Activated T-cell treated with anti-CD3 and anti-CD28 coated beads for 1 hour (primary cell): Measurements from ENCODE around the gene MED7.
A peak's percentile ranks its signal among the peaks of the same experiment; 100 is the strongest.

Experiments
- DNase-seq: peaks from one replicate; pipeline ENCODE4 v3.0.0-alpha.2; 2020; ENCODE audit warnings: low read depth

Gene MED7

DNA sequence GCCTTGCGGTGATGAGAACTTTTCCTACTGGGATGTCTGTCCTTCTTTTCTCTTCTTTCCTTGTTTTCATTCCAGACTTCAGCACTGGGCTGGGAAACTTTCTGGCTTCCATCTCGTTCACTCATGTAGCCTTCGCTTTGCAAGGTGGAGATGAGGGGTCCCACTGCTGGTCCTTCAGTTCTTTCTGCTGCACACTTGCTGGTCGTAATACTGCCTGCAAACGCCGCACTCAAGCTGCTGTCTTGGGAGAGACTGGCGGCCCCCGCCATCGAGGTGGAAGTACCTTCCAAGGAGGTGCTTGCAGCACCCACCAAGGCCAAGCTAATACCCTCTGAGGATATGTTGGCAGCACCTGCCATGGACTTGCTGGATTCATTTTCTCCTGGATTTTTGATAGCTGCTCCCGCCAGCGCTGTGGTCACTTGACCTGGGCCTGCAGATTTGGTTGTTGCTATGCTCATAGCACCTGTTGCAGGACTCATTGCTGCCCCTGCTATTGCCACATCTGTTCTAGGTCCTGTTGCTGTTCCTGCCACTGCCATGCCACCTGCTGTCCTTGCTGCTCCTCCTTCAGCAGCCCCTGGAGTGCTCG is 20.4 kb upstream of the MED7 start:
- no peak for DNase-seq

DNA sequence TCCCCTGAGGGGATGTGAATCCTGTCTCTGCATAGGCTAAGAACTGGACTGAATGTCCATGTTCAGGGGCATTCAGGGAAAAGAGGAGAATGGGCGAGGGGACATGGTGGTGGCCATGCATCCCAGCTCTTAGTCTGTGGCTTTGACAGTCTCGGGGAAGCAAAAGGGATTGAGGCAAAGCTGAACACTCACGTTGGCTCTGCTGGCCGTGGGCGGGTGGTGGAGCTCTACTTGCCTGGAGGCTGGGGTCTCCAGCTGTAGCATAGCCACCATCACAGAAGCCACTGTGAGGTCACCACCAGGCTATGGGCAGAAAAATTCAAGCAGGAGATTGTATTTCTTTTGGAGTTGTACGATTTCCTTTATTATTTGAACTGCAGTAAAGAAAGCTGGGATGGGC is 19.3 kb upstream of the MED7 start:
- no peak for DNase-seq

DNA sequence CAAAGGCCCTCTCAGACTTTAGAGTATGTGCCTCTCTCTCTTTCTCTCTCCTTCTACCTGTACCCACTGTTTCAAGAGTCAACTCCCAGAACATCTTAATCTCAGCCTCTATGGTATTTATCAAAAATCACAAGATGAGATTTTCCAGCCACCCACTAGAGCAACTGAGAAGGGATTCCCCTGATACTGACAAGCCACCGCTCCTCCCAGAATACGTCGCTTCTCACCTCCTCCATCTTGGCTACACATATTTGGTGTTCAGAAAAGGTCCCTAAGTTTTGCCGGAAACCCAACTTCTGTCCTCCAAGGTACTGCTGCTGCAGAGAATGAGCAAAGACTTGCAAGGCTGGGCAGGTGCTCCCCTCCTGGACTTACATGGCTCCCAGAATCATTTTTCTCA is 17.3 kb upstream of the MED7 start:
- DNase-seq, result peak; percentile 14

DNA sequence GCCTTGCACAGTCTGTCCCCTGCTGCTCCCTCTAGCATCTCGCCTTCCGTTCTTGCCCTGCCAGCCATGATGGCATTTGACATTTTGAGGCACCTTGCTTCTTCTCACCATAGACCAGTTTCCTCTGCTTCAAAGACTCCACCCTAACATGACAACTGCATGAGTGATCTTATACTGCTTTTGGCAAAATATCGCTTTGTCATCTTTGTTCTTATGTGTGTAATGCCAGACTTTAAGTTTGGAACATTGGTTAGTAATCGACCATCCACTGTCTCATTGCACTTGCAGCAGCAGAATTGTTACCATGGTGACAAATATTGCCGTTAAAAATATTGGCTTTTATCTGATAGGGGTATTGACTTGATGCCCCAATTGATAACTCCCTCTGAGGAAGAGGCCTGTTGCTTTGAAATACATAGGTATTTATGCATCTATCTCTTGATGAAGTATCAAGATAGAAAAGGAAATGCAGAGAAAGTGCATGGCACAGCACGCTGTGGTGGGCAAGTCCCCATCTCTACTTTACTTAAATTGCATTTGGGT is 16.6 kb upstream of the MED7 start:
- DNase-seq, result no peak

DNA sequence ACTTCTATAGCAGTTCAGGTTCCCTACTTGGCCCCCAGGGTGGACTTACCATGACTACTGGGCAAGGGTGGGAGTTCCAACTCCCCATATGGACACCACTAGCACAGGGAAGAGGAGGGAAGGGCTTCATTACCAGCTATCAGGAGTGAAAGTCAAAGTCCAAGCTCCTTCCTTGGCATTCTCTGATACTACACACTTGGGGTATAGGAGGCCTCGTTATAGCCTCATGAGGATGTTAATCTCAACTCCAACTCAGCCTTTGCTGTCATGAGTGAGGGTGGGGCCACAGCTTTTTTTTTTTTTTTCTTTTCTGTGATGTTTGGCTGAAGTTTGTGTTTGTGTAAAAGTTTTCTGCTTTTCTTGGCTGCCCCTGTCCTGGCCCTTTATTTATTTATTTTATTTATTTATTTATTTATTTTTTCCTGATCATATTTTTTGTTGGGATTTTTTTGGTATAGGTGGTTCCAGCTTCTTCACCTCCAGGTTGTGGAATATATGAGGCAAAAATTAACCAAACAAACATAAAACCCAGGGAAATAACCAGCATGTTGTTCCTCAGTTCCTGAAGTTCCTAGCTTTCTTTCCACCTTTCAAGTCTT is 14.7 kb upstream of the MED7 start:
- no peak for DNase-seq

DNA sequence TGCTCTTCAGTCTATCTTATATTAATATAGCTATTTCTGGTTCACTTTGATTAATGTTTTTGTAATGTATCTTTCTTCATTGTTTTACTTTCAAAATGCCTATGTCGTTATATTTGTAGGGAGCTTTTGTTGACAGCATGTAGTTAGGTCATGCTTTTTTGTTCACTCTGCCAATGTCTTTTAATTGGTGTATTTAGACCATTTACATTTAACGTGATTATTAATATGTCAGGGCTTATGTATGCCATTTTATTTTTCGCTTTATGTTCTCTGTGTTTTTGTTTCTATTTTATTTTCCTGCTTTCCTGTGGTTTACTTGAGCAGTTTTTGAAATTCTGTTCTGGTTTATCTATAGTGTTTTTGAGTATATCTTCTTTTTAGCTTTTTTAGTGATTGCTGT is 12.6 kb upstream of the MED7 start:
- no peak for DNase-seq

DNA sequence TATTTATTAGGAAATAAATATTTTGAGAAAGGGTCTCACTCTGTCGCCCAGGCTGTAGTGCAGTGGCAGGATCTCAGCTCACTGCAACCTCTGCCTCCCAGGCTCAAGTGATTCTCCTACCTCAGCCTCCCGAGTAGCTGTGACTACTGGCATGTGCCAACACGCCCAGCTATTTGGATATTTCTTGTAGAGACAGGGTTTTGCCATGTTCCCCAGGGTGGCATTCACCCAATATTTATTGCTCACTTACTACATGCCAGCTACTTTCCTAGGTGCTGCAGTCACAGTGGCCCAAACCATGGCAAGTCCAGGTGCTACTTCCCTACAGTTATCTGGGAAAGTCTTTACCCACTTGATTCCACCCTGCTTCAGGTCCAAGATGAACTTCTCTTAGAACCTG is 8.3 kb upstream of the MED7 start:
- no peak for DNase-seq

DNA sequence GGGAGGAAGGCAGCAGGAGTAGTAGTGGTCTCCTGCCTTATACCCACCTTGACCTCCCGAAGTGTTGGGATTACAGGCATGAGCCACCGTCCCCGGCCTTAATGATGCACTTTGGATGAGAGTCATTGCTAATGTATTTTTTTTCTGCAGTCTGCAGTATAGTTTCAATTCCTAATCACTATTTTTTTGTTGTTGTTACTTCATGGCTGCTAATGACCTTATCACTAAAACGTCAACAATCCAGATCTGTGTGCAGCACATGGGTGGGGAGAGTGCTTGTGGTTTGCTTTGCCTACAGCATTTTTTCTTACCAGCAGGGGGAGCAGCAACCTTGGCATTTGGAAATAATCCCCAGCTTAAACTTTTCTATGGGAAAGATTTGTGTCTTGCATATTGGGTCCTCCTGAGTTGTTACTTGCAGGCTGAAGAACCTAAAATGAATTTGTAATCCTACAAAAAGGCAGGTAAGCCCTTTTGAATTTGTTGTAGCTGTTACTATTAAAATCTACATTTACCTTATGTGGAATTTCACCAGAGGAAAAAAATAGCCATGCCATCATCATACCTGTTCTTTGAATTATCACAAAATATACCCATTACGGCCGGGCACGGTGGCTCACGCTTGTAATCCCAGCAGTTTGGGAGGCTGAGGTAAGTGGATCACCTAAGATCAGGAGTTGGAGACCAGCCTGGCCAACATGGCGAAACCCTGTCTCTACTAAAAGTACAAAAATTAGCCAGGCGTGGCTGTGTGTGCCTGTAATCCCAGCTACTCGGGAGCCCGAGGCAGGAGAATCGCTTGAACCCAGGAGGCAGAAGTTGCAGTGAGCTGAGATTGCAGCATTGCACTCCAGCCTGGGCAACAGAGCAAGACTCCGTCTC is 6.3 kb upstream of the MED7 start:
- peak; percentile 75 for DNase-seq

DNA sequence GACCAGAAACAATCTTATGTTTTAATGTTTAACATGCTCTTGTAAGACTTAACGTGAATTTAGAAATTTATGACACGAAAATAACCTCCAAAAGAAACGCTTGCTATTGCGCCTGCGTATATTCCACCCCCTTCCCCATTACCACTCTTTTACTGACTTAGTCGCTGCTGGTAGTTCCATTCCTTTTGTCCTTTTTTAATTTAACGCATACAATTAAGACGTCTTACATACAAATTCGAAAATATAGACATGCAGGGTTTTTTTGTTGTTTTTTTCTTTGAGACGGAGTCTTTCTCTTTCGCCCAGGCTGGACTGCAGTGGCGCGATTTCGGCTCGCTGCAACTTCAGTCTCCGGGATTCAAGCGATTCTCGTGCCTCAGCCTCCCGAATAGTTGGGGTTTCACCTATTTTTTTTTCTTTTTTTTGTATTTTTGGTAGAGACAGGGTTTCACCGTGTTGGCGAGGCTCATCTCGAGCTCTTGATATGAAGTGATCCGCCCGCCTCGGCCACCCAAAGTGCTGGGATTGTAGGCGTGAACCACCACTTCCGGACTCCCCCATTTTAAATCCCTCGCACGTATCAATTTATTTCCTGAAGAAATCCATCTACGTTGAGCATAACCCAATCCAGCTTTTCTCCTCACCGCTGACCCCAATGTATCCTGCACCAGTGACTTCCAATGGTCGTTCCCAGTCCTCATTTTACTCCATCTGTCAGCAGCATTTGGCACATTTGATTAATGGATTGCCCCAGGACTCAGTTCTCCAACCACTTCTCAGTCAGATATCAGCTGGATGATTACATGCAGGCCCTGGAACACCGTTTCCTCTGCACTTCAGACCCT is 684 bp upstream of the MED7 start:
- DNase-seq, result peak; percentile 21

DNA sequence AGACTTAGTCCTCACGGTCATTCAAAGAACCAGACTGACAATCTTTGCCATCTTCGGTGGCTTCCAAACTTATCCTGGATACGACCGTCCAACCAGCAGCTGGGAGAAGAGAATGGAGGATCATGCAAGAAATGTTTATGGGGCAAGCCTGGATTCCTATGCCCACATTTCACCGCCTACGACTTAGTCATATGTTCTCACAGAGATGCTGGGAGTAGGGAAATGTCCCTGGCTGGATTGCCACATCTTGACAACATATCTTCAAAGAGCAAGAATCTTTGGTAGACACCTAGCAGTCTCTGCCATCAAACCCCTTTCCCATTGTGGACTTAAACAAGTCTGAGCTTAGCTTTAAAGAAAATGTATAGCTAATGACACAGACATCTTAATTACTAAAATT is 5.0 kb downstream of the MED7 start:
- DNase-seq, result no peak

DNA sequence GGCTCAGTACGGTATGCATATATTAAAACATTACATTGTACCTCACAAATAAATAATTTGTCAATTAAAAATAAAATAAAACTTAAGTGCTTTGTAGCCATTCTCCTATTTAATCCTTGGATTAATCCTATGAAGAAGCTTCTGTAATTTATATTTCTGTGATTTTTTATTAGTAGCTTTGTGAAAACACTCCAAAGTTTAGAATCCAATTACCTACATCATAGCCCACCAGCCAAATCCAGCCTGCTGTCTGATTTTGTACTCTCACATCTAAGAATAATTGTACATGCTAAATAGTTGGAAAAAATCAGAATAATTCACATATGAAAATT is 10.4 kb downstream of the MED7 start:
- DNase-seq, result no peak

DNA sequence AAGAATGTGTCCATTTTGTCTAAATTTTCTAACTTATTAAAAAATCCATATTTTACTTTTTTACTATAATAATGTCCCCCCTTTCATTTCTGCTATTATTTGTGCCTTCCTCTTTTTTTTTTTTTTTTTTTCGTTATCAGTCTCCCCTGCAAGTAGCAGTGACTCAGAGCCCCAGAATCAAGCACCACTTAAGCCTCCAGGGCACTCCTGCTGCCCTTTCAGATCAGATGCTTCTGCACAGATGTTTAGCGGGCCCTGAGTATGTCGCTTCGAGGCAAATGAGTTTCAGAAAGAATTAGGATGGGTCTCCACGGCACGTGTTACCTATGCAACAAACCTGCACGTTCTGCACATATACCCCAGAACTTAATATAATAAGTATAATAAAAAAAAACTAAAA is 11.7 kb downstream of the MED7 start:
- DNase-seq, result no peak

DNA sequence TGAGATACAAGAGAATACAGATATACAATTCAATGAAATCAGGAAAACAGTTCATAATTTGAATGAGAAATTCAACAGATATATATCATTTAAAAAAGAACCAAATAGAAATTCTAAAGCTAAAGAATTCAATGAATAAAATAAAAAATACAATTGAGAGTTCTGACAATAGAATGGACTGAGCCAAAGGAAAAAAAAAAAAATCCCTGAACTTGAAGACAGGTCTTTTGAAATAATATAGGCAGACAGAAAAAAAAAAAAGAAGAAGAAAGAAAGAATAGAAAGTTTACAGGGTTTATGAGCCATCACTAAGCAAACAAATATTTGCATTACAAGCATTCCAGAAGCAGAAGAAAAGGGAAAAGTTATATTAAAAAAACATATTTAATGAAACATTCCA is 21.0 kb downstream of the MED7 start:
- no peak for DNase-seq

DNA sequence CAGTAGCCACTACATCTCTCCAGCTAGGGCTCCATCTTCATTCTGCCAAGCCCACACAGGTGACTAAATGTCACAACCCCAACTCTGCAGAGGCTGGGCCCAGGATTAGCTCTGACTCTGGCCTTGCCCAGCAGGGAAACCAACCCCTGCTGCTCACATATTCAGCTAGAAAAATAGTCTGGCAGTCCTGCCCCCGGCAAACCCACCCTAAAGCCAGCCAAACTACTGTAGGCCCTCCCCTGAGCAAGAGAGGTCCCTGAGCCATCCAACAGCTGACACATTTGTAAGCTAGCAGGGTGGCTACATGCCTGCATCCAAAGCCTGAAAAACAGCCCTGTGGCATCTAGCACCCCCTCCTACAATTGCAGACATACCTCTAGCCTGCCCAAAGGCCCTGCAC is 22.6 kb downstream of the MED7 start:
- DNase-seq, result no peak

DNA sequence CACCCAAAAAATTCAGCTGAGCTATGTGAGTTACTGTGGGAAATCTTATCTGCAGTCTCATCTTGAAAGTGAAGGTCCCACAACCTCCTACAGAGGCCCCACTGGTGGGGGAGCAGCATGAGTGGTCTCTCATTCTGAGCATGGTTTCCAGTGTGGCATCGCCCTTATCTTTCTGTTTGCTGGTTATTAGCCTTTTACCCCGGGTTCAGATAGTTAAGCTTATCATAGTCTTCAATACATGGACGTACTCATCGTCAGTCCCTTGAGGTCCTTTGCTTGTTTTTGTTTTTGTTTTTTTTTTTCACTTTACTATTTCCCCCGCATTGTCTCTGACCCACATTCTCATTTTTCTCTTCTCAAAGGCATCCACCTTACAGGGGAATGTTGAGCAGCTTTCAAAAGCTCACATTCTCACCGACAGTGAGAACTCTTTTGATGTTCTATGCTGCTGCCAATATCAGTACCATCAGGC is 26.1 kb downstream of the MED7 start:
- no peak for DNase-seq

DNA sequence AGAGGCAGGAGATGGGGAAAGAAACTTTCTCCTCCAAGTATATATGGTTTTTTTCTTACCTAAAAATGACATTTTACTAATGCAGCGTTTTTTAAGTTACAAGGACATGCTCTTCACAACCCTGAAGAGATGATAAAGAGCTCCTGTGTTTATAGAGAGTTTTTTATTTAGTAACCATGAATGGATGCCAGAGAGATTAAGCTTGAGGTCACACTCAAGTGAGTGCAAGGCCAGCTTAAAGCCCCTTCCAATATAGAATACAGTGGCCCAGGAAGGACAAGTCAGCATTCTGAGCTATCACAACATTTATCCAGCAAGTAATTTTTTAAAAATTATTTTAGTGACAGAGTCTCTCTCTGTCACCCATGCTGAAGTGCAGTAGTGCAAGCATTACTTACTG is 27.2 kb downstream of the MED7 start:
- no peak for DNase-seq

DNA sequence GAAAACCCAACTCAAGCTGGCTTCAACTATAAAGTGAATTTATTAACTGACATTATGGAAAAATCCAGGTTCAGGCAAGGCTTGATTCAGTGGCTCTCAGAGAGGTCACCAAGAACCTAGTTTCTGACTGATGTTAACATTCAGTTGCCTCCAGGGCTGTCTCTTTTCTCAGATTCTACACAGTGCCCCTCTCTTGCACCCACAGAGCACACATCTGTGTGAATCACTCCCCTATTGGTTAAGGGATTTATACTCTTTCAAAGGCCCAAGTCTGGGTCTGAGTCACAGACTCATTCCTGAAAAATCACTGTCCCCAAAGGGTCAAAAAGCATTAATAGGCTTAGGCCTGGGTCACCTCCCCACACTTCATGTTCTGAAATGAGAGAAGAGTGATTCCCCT is 27.7 kb downstream of the MED7 start:
- no peak for DNase-seq

DNA sequence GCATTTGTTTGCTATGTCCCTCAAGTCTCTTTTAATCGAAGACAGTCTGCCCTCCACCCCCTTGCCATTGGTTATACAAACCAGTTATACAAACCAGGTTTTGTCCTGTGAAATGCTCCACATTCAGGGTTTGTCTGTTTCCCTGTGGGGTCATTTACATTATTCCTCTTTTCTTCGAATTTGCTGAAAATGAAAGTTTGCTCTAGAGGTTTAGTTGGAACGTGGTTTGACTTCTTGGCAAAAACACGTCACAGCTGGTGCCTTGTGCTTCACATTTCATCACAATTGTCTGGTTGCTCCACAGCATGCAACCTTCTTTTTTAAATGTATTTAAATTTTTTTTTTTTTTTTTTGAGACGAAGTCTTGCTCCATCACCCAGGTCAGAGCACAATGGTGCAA is 29.7 kb downstream of the MED7 start:
- no peak for DNase-seq

DNA sequence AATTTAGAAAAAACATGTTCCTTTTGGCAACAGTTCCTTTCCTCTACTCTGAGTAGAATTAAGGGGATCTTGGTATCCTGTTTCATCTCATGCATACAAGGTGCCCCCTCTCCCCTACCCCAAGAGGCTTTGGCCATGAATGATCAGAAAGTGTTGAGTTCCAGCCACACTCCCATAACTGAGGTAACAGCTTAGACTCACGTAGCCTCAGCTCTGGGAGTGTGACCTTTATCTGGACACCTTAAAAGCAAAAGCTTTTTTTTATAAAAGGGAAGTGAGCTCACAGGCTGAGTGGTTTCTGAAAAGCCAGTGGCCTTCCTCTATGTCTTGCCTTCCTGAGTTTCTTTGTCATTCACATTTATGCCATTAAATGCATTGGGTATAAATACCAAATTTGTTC is 32.9 kb downstream of the MED7 start:
- no peak for DNase-seq

DNA sequence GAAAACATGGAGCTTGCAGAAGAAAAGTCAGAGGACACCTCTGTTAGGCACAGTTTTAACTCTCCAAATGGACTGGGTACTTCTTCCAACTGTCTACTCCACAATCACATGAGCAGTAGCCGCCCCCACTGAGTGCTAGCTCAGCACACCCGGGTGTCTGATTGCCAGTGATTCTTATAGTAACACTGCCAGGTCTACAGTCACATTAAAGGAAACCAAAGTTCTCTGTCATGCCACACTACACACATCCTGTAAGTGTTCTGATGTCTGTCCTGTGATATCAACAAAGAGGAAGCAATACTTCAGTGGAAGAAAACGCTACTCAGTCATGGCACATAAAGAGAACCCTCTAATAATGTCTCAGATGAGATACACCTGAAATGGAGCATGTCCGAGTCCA is 33.7 kb downstream of the MED7 start, which contains the start of gene HAVCR2:
HAVCR2 (minus strand) TSS at position 69 of the 400 bp plus-strand sequence; CDS start at position 8, 61 bp downstream.
- peak; percentile 9 for DNase-seq

DNA sequence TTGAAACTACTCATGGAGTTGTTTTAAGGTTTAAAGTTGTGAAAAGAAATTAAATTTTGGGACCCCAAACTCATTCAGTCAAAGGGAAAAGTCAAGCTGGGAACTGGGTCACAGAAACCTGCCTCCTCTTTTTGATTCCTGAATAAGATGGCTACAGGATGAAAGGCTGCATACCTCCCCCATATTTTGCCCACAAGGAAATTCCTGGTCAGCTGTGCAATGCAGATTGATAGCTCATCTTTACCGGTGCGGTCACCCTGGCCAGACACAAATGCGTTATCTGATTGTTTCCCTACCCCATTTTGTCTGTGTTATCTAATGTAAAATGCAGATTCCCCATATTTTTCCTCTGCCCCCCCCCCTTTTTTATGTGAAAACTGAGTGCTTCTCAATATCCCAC is 35.2 kb downstream of the MED7 start:
- no peak for DNase-seq
